Fibroblast of mammary gland (primary cell): ENCODE results near the gene TMEM238L.

Source experiments
- DNase-seq: peaks from one replicate; pipeline ENCODE4 v3.0.0-alpha.2; 2010; ENCODE audit warnings: low read depth
- H3K4me3 ChIP-seq: 2 replicates; pipeline ENCODE4 v1.5.1; 2011; ENCODE audit warnings: low read depth, mild to moderate bottlenecking, low read length, moderate library complexity; ENCODE audit not compliant: control insufficient read depth
- TF ChIP-seq, protein P1 (sequence below): conservative IDR thresholded peaks from 2 replicates; pipeline ENCODE4 v1.5.1; 2011; ENCODE audit warnings: low read depth, low read length, inconsistent platforms; ENCODE audit not compliant: control insufficient read depth, insufficient read depth

TMEM238L gene

GRCh38 chr17:10821054-10821453 lies 17.2 kb upstream of the TMEM238L start:
- H3K4me3 ChIP-seq: no peak overlapping the region
- DNase-seq: no peak

GRCh38 chr17:10815319-10815718 lies 11.4 kb upstream of the TMEM238L start:
- H3K4me3 ChIP-seq: no peak overlapping the region
- TF ChIP-seq, protein P1, sequence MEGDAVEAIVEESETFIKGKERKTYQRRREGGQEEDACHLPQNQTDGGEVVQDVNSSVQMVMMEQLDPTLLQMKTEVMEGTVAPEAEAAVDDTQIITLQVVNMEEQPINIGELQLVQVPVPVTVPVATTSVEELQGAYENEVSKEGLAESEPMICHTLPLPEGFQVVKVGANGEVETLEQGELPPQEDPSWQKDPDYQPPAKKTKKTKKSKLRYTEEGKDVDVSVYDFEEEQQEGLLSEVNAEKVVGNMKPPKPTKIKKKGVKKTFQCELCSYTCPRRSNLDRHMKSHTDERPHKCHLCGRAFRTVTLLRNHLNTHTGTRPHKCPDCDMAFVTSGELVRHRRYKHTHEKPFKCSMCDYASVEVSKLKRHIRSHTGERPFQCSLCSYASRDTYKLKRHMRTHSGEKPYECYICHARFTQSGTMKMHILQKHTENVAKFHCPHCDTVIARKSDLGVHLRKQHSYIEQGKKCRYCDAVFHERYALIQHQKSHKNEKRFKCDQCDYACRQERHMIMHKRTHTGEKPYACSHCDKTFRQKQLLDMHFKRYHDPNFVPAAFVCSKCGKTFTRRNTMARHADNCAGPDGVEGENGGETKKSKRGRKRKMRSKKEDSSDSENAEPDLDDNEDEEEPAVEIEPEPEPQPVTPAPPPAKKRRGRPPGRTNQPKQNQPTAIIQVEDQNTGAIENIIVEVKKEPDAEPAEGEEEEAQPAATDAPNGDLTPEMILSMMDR: no peak
- no peak for DNase-seq

More at GRCh38 chr17:10821054-10821453, 17.2 kb upstream of the TMEM238L start:
- TF ChIP-seq, protein P1: no peak

- no peak overlapping the region for H3K4me3 ChIP-seq
- TF ChIP-seq, protein P1: no peak
- DNase-seq: no peak
Observed at GRCh38 chr17:10814075-10814474, 10.2 kb upstream of the TMEM238L start.

DNA sequence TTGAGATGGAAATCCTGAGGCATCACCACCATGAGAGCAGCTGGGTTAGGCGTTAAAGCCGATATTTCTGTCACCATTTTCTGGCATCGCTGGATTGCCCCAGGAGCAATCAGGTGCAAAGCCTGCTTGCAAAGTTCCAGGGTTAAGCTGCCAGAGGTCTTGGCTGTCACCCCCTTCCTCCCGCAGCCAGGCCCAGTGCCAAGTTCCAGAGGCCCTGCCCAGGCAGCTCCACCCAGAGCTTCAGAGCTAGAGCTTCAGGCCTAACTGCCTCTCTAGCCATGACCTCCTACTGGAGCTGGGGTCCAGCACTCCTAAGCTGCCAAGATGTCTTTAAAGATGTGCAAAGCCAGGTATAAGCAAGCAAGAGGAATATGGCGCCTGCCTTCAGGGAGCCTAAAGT lies 8.8 kb upstream of the TMEM238L start:
- no peak for DNase-seq
- no peak overlapping the region for H3K4me3 ChIP-seq
- TF ChIP-seq, protein P1: no peak

DNA sequence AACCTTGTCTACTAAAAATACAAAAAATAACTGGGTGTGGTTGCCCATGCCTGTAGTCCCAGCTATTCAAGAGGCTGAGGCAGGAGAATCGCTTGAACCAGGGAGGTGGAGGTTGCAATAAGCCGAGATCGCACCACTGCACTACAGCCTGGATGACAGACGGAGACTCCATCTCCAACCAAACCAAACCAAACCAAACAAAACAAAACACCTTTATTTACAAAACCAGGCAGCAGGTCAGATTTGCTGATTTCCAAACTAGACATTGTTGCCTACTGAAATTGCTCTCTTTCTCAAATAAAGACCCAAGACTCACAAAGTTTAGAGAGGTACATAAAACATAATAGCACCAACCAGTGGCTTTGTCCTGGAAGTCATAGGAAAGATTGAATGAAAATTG lies 5.7 kb upstream of the TMEM238L start:
- TF ChIP-seq, protein P1: no peak
- DNase-seq: no peak
- no peak overlapping the region for H3K4me3 ChIP-seq

DNA sequence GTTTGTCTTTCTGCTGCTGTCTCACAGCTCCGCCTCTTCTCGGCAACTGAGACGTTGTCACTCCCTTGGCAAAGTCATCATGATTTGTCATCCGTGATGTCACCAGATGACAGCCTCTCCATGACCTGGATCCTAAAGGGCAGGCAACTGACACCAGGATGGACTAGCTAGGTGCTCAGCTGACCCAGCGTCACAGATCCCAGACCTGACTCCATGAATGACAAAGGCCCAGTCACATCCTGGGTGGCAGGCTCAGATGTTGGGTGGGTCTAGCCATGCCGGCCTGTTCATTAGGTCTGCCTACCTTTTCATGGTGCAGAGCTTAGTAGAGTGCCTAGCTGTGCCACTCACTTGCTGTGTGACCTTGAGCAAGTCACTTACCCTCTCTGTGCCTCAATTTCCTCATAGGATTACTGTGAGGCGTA lies 3.8 kb upstream of the TMEM238L start:
- DNase-seq: no peak
- no peak overlapping the region for H3K4me3 ChIP-seq
- TF ChIP-seq, protein P1: no peak
